Activated naive CD8-positive, alpha-beta T cell treated with anti-CD3 and anti-CD28 coated beads, Interleukin-2, amount 10 ng/mL, durations not matched to agents 7 days and 5 days (primary cell): Measurements from ENCODE around the gene KAZN. TPM values are rescaled to one million over a fixed set of nuclear protein-coding genes. Genes with fewer than 3 reads are reported as not detected.

Experiments
- ATAC-seq: fragments of 150-1000 bp; cut with Tn5 transposase; one replicate; pipeline ENCODE4 v1.10.0; 2021; ENCODE audit warnings: low read depth, moderate library complexity
- POLR2A ChIA-PET: fragments of 350-600 bp; sonication (Branson Sonifier 250); formaldehyde crosslinking; loops from one replicate; lab custom pipeline; 2021; ENCODE audit warnings: antibody characterized with exemption; lab: Charles Lee
- DNase-seq: peaks from one replicate; pipeline ENCODE4 v3.0.0; 2021
- H3K27ac Mint-ChIP-seq: one replicate; pipeline ENCODE4 v1.8.0; 2022; ENCODE audit warnings: mild to moderate bottlenecking, mixed read lengths
- H3K27me3 Mint-ChIP-seq: one replicate; pipeline ENCODE4 v1.8.0; 2022; ENCODE audit warnings: mild to moderate bottlenecking, moderate library complexity, mixed read lengths
- H3K36me3 Mint-ChIP-seq: one replicate; pipeline ENCODE4 v1.8.0; 2021; ENCODE audit warnings: mild to moderate bottlenecking, mixed read lengths
- H3K4me1 Mint-ChIP-seq: one replicate; pipeline ENCODE4 v1.8.0; 2021; ENCODE audit warnings: mixed read lengths
- H3K4me3 Mint-ChIP-seq: one replicate; pipeline ENCODE4 v1.8.0; 2022; ENCODE audit warnings: mild to moderate bottlenecking, moderate library complexity, mixed read lengths
- H3K9me3 Mint-ChIP-seq: one replicate; pipeline ENCODE4 v1.8.0; 2021; ENCODE audit warnings: mixed read lengths
- total RNA-seq, 2 experiments: library from RNA; stranded (reverse); gene quantifications; one replicate each; pipeline ENCODE4 v1.2.3, GENCODE V29; 2021

KAZN gene
- total RNA-seq, 2 experiments from 2014 or later, result 0.91 to 1.4 TPM

DNA sequence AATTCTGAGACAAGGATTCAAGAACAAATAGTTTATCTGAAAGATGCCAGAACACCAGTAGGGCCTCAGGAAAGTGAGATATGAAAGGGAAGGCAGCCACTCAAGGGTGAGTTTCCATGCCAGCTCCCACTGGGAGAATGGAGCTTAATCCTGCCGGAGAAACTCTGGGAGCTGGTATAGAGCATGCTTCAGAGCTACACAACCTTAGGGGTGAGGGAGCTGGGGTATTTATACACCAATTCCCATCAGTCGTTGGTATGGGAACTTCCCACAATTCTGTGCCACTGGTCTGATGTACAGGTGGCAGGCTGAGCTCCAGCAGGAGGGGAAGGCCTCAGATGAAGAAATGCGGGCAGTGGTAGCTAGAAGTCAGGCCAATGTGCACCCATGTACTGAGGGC lies 86.6 kb downstream of the KAZN start:
- H3K4me3 Mint-ChIP-seq, result no peak overlapping the region
- no peak overlapping the region for H3K27ac Mint-ChIP-seq
- peaks cover 7% of the 10 kb centered on the region for H3K9me3 Mint-ChIP-seq
- POLR2A ChIA-PET, result no interaction called here
- no peaks in the 10 kb centered on the region for H3K36me3 Mint-ChIP-seq
- no peaks in the 10 kb centered on the region for H3K4me1 Mint-ChIP-seq
- DNase-seq, result no peak
- H3K27me3 Mint-ChIP-seq, result no peaks in the 10 kb centered on the region
- no peak for ATAC-seq

DNA sequence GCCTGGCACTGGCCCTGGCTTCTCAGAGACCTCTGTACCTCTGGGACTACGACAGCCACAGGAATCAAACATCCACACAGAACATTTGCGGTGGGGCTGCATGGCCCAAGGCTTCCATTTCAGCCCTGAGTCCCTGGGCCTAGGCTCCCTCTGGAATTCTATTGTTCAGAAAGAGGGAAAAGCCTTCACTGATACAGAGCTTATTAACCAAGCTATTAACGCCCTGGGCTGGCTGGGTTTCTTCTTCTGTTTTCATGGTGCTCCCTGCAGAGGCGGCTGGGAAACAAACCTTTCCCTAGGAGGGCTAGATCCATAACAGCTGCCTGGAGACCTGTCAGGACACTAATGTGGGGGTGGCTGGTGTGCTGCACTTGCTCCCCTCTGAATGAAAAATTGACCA lies 88.2 kb downstream of the KAZN start:
- peaks cover 2% of the 10 kb centered on the region for H3K27me3 Mint-ChIP-seq
- no peaks in the 10 kb centered on the region for H3K4me1 Mint-ChIP-seq
- no peak for DNase-seq
- no peaks in the 10 kb centered on the region for H3K36me3 Mint-ChIP-seq
- POLR2A ChIA-PET, result no interaction called here
- ATAC-seq, result no peak
- peaks cover 7% of the 10 kb centered on the region for H3K9me3 Mint-ChIP-seq
- no peak overlapping the region for H3K4me3 Mint-ChIP-seq
- no peak overlapping the region for H3K27ac Mint-ChIP-seq

DNA sequence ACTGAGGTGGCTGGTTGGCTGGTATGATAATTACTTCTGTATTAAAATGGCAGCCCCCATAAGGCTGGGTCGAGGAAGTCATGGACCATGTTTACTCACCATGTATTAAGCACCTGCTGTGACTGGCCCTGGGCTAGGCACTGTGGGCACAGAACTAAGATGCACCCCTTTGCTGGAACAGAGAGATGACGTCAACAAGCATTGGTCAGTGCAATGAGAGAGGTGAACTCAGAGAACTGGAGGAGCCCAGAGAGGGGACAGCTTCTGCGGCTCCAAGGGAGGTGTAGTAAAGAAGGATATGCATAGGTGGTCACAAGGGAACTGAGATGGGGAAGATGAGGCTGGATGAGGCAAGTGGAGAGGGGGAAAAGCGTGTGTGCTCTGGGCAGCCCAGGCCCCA lies 88.7 kb downstream of the KAZN start:
- H3K4me1 Mint-ChIP-seq, result no peaks in the 10 kb centered on the region
- no peaks in the 10 kb centered on the region for H3K36me3 Mint-ChIP-seq
- POLR2A ChIA-PET, result no interaction called here

GRCh38 chr1:14689996-14690615 lies 91.6 kb downstream of the KAZN start:
- no peak for DNase-seq

More for the DNA sequence above, 88.7 kb downstream of the KAZN start:
- Mint-ChIP-seq H3K9me3 (peaks cover 6% of the 10 kb centered on the region), H3K27ac (no peak overlapping the region), H3K27me3 (peaks cover 2% of the 10 kb centered on the region), H3K4me3 (no peak overlapping the region)
- DNase-seq (no peak), ATAC-seq (no peak)

GRCh38 chr1:14693949-14694348 lies 95.5 kb downstream of the KAZN start:
- no peaks in the 10 kb centered on the region for H3K36me3 Mint-ChIP-seq
- ATAC-seq (no peak), DNase-seq (no peak)
- POLR2A ChIA-PET, result no interaction called here
- H3K4me1 Mint-ChIP-seq, result no peaks in the 10 kb centered on the region
- no peak overlapping the region for H3K4me3 Mint-ChIP-seq
- H3K27me3 Mint-ChIP-seq, result peaks cover 2% of the 10 kb centered on the region
- H3K27ac Mint-ChIP-seq, result no peak overlapping the region
- H3K9me3 Mint-ChIP-seq, result no peaks in the 10 kb centered on the region

More at GRCh38 chr1:14689996-14690615, 91.6 kb downstream of the KAZN start:
- H3K27me3 Mint-ChIP-seq, result peaks cover 2% of the 10 kb centered on the region
- POLR2A ChIA-PET, result no interaction called here
- no peaks in the 10 kb centered on the region for H3K9me3 Mint-ChIP-seq
- no peak overlapping the region for H3K27ac Mint-ChIP-seq
- no peaks in the 10 kb centered on the region for H3K4me1 Mint-ChIP-seq
- no peak for ATAC-seq
- H3K4me3 Mint-ChIP-seq, result no peak overlapping the region
- H3K36me3 Mint-ChIP-seq, result no peaks in the 10 kb centered on the region

DNA sequence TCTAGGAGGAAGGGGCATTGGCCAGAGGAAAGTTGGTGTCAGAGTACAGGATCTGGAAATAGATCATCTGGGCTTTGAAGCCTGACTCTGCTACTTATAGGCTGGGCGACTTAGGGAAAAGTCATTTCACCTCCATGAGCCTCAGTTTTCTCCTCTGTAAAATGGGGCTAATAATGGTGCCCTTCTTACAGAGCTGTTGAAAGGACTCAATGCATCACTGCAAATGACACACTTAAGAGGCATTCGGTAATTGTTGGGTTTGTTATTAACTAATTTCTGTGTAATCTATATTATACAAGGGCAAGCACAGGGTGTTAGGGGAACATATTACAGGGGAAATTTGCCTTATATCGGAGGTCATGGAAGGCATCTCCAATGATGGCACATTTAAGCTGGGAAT lies 96.1 kb downstream of the KAZN start:
- ATAC-seq, result no peak
- peaks cover 4% of the 10 kb centered on the region for H3K27me3 Mint-ChIP-seq
- no peak overlapping the region for H3K4me3 Mint-ChIP-seq
- POLR2A ChIA-PET, result no interaction called here
- no peaks in the 10 kb centered on the region for H3K36me3 Mint-ChIP-seq
- no peaks in the 10 kb centered on the region for H3K4me1 Mint-ChIP-seq
- no peaks in the 10 kb centered on the region for H3K9me3 Mint-ChIP-seq
- H3K27ac Mint-ChIP-seq, result no peak overlapping the region
- DNase-seq, result no peak

DNA sequence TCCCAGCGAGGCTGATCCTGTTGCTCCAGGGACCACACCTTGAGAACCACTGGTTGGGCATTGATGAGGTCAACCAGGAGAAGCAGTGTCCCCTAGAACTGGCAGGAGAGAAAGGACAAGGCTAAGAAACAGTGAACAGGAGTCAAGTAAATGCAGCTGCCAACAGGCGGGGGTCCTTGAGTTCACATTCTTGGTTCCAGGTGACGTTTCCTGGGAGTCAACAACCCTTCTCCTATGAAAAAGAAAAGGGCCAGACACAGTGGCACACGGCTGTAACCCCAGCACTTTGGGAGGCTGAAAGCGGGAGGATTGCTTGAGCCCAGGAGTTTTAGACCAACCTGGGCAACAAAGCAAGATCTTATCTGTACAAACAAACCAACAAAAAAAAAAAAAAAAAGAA lies 98.3 kb downstream of the KAZN start:
- no peaks in the 10 kb centered on the region for H3K36me3 Mint-ChIP-seq
- peaks cover 2% of the 10 kb centered on the region for H3K27me3 Mint-ChIP-seq
- H3K9me3 Mint-ChIP-seq, result no peaks in the 10 kb centered on the region
- DNase-seq (no peak), ATAC-seq (no peak)
- no peaks in the 10 kb centered on the region for H3K4me1 Mint-ChIP-seq
- no peak overlapping the region for H3K4me3 Mint-ChIP-seq
- POLR2A ChIA-PET, result no interaction called here
- H3K27ac Mint-ChIP-seq, result no peak overlapping the region

- ATAC-seq, result no peak
- H3K4me3 Mint-ChIP-seq, result no peak overlapping the region
- POLR2A ChIA-PET, result no interaction called here
These were observed 98.9 kb downstream of the KAZN start for GRCh38 chr1:14697353-14697752.

DNA sequence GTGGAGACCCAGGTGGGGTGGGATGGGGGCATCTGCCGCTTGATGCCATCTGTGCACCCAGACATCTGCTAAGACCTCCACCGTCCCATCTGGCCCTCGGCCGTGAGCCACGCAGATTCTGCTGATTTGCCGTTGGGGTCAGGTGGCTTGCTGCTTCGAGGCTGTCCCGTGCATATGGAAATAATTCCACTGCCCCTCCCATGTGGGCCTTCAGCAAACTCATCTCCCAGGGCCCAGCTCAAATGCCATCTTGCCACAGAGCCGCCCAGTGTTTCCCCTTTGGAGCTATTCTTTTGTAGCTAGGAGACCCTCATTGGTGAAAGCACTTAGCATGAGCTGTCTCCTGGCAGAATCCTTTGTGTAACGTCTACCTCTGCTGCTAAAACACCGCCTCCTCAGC lies 99.8 kb downstream of the KAZN start:
- no peaks in the 10 kb centered on the region for H3K4me1 Mint-ChIP-seq
- no peak overlapping the region for H3K27ac Mint-ChIP-seq
- POLR2A ChIA-PET, result no interaction called here
- no peaks in the 10 kb centered on the region for H3K36me3 Mint-ChIP-seq
- DNase-seq, result no peak
- H3K9me3 Mint-ChIP-seq, result no peaks in the 10 kb centered on the region
- H3K4me3 Mint-ChIP-seq, result no peak overlapping the region
- H3K27me3 Mint-ChIP-seq, result peaks cover 2% of the 10 kb centered on the region
- ATAC-seq, result no peak

More at GRCh38 chr1:14697353-14697752, 98.9 kb downstream of the KAZN start:
- no peak for DNase-seq
- no peak overlapping the region for H3K27ac Mint-ChIP-seq
- H3K4me1 Mint-ChIP-seq, result no peaks in the 10 kb centered on the region
- no peaks in the 10 kb centered on the region for H3K9me3 Mint-ChIP-seq
- no peaks in the 10 kb centered on the region for H3K36me3 Mint-ChIP-seq
- H3K27me3 Mint-ChIP-seq, result peaks cover 2% of the 10 kb centered on the region

- POLR2A ChIA-PET, result no interaction called here
- Mint-ChIP-seq H3K27me3 (peaks cover 2% of the 10 kb centered on the region), H3K4me1 (no peaks in the 10 kb centered on the region), H3K27ac (no peak overlapping the region), H3K9me3 (no peaks in the 10 kb centered on the region), H3K36me3 (no peaks in the 10 kb centered on the region), H3K4me3 (no peak overlapping the region)
- ATAC-seq (no peak), DNase-seq (no peak)
These were observed 101.1 kb downstream of the KAZN start for GRCh38 chr1:14699620-14700019.

DNA sequence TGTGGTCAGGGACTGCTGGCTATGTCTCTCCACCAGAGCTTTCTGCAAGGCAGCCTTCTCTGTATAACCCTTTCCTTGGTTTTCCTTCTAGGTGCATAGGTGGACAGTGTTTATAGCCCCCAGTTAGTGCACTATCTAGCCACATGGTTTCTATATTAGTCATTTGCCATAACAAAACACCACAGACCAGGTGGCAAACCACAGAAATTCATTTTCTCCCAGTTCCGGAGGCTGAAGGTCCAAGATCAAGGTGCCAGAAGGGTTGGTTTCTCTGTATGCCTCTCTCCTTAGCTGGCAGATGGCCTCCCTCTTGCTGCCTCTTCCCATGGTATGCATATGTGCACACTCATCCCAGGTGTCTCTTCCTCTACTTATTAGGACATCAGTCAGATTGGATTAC lies 106.4 kb downstream of the KAZN start:
- Mint-ChIP-seq H3K36me3 (no peaks in the 10 kb centered on the region), H3K27me3 (no peaks in the 10 kb centered on the region), H3K9me3 (peaks cover 16% of the 10 kb centered on the region), H3K27ac (no peak overlapping the region), H3K4me3 (no peak overlapping the region), H3K4me1 (no peaks in the 10 kb centered on the region)
- ATAC-seq (no peak), DNase-seq (no peak)
- POLR2A ChIA-PET, result no interaction called here

- DNase-seq (no peak), ATAC-seq (no peak)
- Mint-ChIP-seq H3K4me3 (no peak overlapping the region), H3K27me3 (no peaks in the 10 kb centered on the region), H3K4me1 (no peaks in the 10 kb centered on the region), H3K27ac (no peak overlapping the region), H3K36me3 (no peaks in the 10 kb centered on the region), H3K9me3 (peaks cover 16% of the 10 kb centered on the region)
- POLR2A ChIA-PET, result no interaction called here
These were observed 107.3 kb downstream of the KAZN start for GRCh38 chr1:14705824-14706223.

DNA sequence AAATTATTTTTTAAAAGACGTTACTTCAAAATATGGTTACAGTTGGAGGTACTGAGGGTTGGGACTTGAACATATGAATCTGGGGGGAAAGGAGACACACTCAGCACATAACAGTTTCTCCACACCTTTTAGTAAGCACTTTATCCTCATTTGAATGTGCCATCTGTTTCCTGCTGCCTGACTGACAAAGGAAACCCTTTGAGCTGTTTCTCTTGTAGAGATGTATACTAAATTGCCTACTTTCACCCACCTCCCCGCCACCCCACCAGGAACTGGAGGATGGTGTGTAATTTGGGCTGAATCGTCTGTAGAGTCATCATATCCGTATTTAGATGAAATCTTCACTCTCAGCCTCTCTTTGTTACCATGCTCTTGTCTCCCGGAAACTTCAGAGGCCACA lies 108.1 kb downstream of the KAZN start:
- Mint-ChIP-seq H3K4me1 (no peaks in the 10 kb centered on the region), H3K36me3 (no peaks in the 10 kb centered on the region), H3K27ac (no peak overlapping the region), H3K27me3 (no peaks in the 10 kb centered on the region), H3K9me3 (peaks cover 16% of the 10 kb centered on the region), H3K4me3 (no peak overlapping the region)
- DNase-seq (no peak), ATAC-seq (no peak)
- POLR2A ChIA-PET, result no interaction called here

DNA sequence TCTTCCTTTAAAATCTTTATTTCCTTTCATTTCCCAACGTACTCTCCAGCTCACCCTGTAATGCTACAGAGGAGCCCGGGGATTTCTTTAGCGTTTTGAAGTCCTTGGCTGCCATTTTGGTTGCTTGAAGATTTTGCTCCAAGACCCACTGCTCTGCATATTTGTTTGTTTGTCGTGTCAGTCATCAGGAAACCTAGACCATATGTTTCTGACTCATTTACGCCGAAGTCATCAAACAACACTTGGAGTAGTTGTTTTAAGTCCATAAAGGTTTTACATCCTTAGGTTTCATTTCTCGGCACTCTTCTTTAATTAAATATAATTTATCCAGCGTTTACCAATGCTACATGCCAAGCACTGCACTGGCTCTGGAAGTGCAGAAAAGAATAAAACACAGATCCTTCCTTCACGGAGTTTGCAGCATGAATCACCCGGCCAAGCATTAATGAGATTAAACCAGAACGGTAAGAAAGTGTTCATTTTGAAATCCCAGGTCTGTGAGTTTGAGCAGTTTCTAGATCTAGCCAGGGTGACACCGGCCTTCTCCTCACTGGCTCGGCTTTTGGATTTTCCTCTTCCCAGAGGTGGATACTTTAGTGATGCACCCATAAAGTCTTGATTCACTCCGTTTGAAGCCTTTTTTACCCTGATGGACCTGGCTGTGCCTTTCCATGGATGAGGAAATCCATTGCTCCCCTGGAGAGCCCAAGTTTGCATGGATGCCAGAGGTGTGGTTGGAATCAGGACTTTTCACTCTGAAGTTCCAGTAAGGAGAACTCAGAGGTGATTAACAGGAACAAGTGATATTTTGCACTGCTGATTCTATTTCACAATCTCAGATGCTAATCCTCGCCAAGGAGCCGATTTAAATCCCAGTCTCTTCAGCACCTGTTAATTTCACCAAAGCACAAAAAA lies 109.3 kb downstream of the KAZN start:
- no peak for DNase-seq
- no peak overlapping the region for H3K27ac Mint-ChIP-seq
- H3K4me1 Mint-ChIP-seq, result no peaks in the 10 kb centered on the region
- no peak overlapping the region for H3K4me3 Mint-ChIP-seq
- ATAC-seq, result no peak
- no peaks in the 10 kb centered on the region for H3K27me3 Mint-ChIP-seq
- H3K36me3 Mint-ChIP-seq, result no peaks in the 10 kb centered on the region
- POLR2A ChIA-PET, result no interaction called here
- peaks cover 16% of the 10 kb centered on the region for H3K9me3 Mint-ChIP-seq
